T-helper 2 cell (primary cell): Measurements from ENCODE around the gene PPP1R37.

ENCODE experiments used
- DNase-seq, 5 experiments: peaks; one replicate each; pipeline versions ENCODE4 v3.0.0 to v3.0.0-alpha.2; 2012 to 2022

Gene PPP1R37

GRCh38 chr19:45172611-45173208 lies 79.7 kb downstream of the PPP1R37 start:
- no peak for DNase-seq

- DNase-seq: no peak
Measured at GRCh38 chr19:45173816-45174215, 80.8 kb downstream of the PPP1R37 start.

- no peak for DNase-seq
Measured at GRCh38 chr19:45175515-45176345, 82.8 kb downstream of the PPP1R37 start.

- no peak for DNase-seq
Measured at GRCh38 chr19:45177817-45178261, 84.9 kb downstream of the PPP1R37 start, which contains the start of gene TRAPPC6A. TRAPPC6A (minus strand) TSS chr19:45178237; CDS start chr19:45178218, 19 bp downstream.

- peak; percentile 99 to 100 (median 100) for DNase-seq
Measured at GRCh38 chr19:45178262-45179071, 85.5 kb downstream of the PPP1R37 start, which contains the start of gene BLOC1S3. BLOC1S3 (plus strand) TSS chr19:45178784; CDS start chr19:45179297, 513 bp downstream.

GRCh38 chr19:45179072-45179891 lies 86.3 kb downstream of the PPP1R37 start:
- DNase-seq: peak in 4 of 5 experiments; percentile 13 to 63 (median 24)

- no peak for DNase-seq
Measured at GRCh38 chr19:45179892-45180370, 87.0 kb downstream of the PPP1R37 start.

GRCh38 chr19:45180936-45181335 lies 88.0 kb downstream of the PPP1R37 start:
- no peak for DNase-seq

- DNase-seq: no peak
Measured at GRCh38 chr19:45182758-45183157, 89.8 kb downstream of the PPP1R37 start.

- no peak for DNase-seq
Measured at GRCh38 chr19:45184115-45184514, 91.1 kb downstream of the PPP1R37 start.

- no peak for DNase-seq
Measured at GRCh38 chr19:45186509-45187334, 93.7 kb downstream of the PPP1R37 start.

- DNase-seq: peak in 2 of 5 experiments; percentile 31 to 59
Measured at GRCh38 chr19:45187421-45188100, 94.6 kb downstream of the PPP1R37 start.

GRCh38 chr19:45189971-45190370 lies 97.0 kb downstream of the PPP1R37 start:
- no peak for DNase-seq

GRCh38 chr19:45191375-45191774 lies 98.4 kb downstream of the PPP1R37 start:
- no peak for DNase-seq

GRCh38 chr19:45195764-45196163 lies 102.8 kb downstream of the PPP1R37 start:
- no peak for DNase-seq
